GM12878 (cell line): ENCODE data around the gene SNAPC2.

Experiments
- EP300 ChIP-seq, 2 experiments: fragments of 150-350 bp in 1 of 2; IDR thresholded peaks; 2 replicates each; pipeline ENCODE4 v1.6.1; 2011 to 2012; ENCODE audit warnings: low read depth in 2 of 2, low read length in 2 of 2, borderline replicate concordance in 1 of 2, improper control_type of control experiment in 1 of 2, inconsistent platforms in 1 of 2; ENCODE audit not compliant: control insufficient read depth in 1 of 2
- HDAC2 ChIP-seq: fragments of 200-600 bp; sonication (generic); IDR thresholded peaks from 2 replicates; pipeline ENCODE4 v1.6.1; 2017
- TBL1XR1 ChIP-seq: IDR thresholded peaks from 2 replicates; pipeline ENCODE4 v1.6.1; 2012; ENCODE audit warnings: low read depth, low read length, improper control_type of control experiment
- USF2 ChIP-seq: IDR thresholded peaks from 2 replicates; pipeline ENCODE4 v1.6.1; 2011; ENCODE audit warnings: low read depth, low read length, improper control_type of control experiment, borderline replicate concordance

- no peak for TF ChIP-seq USF2
- no peak for TF ChIP-seq EP300 (IDR thresholded peaks at IDR 0.05; ENCODE audit: borderline replicate concordance in 1 of 2, control insufficient read depth in 1 of 2, low read depth in 2 of 2, low read length in 2 of 2)
- TF ChIP-seq TBL1XR1, result no peak
- no peak for TF ChIP-seq HDAC2
These were observed 18.8 kb upstream of the SNAPC2 start for GRCh38 chr19:7901337-7901736.
